ENCODE results near the gene PRKCE. TPM values are rescaled to one million over a fixed set of nuclear protein-coding genes. Genes with fewer than 3 reads are reported as not detected.

The PRKCE gene
- total and polyA plus RNA-seq, 2 experiments from 2014 or later: 0.94 to 1.2 TPM

DNA sequence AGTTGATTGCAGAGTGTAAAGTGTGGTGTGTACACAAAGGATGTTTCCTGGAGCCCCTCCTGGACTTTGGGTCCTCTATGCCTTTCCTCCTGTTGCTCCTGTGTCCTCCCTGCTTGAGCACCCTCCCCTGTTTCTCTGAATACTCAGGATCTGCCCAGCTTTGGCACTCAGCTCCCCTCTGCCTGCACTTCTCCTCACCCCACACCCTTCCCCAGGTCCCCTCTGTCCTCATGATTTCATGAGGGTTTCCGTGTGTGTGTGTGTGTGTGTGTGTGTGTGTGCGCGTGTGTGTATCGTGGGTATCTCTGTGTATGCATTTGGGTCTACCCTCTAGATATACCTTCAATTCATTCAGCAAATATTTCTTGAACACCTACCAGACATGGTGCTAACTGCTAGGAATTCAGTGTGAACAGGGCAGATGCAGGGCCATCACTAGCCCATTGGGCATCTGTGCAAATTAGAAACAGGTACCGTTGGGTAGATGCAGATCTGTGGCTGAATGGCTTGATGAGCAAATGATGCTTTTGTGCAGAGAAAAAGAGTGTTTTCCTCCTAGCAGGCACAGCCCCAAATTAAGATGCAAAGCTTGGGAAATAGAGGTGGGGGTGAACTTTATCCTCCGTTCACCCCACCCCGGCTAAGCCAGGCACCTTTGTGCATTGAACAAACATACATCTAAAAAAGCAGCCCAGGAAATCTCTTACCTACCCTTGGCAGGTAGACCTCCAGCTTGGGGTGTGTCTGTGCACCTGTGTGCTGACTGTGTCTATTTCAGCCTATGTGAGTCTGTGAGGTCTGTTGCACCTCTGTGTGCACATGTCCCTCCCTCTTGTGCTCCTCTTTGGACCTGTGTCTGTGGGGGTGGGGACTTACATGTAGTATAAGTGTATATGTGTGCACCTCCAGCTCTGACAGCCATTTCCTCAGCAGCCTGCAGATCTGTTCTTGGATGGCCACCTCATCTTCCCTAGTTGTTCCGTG is 585.7 kb downstream of the PRKCE start:
- Histone ChIP-seq H2AFZ (no peak overlapping the region), H3K4me2 (no peak overlapping the region), H3K4me3 (no peak overlapping the region), H3K27me3 (ENCODE audit: insufficient read depth) (no peaks in the 10 kb centered on the region), H3K36me3 (ENCODE audit: insufficient read depth) (no peaks in the 10 kb centered on the region), H3K4me1 (ENCODE audit: insufficient read depth) (no peaks in the 10 kb centered on the region), H3F3A (replicated peaks; ENCODE audit: low read depth) (no peaks in the 10 kb centered on the region), H3K79me2 (replicated peaks; ENCODE audit: insufficient read depth) (no peaks in the 10 kb centered on the region), H3K9me2 (ENCODE audit: insufficient read depth) (0 out of 2 replicates have a peak, but pooled peaks cover 4% of the 10 kb centered on the region), H4K20me1 (replicated peaks; ENCODE audit: insufficient read depth) (no peaks in the 10 kb centered on the region), H3K27ac (ENCODE audit: low read depth) (no peak overlapping the region)
- TF ChIP-seq EZH2 (IDR thresholded peaks at IDR 0.05; ENCODE audit: low read depth, unreplicated experiment): no peak
- TF ChIP-seq STAT1 (IDR thresholded peaks at IDR 0.05; ENCODE audit: unreplicated experiment): no peak
- no peak for TF ChIP-seq REST (IDR thresholded peaks at IDR 0.05; ENCODE audit: unreplicated experiment)
- TF ChIP-seq ZNF331 (CRISPR knock-in tag; IDR thresholded peaks at IDR 0.05; ENCODE audit: low read depth): no peak
- no peak for TF ChIP-seq POLR2AphosphoS5 (IDR thresholded peaks at IDR 0.05; ENCODE audit: low read depth)
- DNase-seq (ENCODE audit: low spot score): no peak
- ATAC-seq: no peak
- H3K36me3 Mint-ChIP-seq (ENCODE audit: low read depth): no peaks in the 10 kb centered on the region
- no peaks in the 10 kb centered on the region for H3K9me3 Mint-ChIP-seq
- H3K4me3 Mint-ChIP-seq: no peak overlapping the region
- no peaks in the 10 kb centered on the region for H3K27me3 Mint-ChIP-seq (ENCODE audit: insufficient read depth, low read depth, poor library complexity)
- H3K4me1 Mint-ChIP-seq: peaks cover 6% of the 10 kb centered on the region; the same call in 2 of the 3 replicates
- no peak overlapping the region for H3K27ac Mint-ChIP-seq

Other genes with a start within 250 kb of the PRKCE start
- 44.3 and 46.3 TPM in 2 replicates for gene SRBD1, start 40.4 kb upstream of the PRKCE start, total RNA-seq (2014; rRNA removed; shearing (Covaris generic))
- 27.4 and 29.3 TPM in 2 replicates for gene SRBD1, start 40.4 kb upstream of the PRKCE start, polyA plus RNA-seq (2016; fragmentation: Nextera tagmentation; extraction: Ambion mirVana)